K562 (cell line): Measurements from ENCODE around the gene PRKX. TPM values are rescaled to one million over a fixed set of nuclear protein-coding genes. Genes with fewer than 3 reads are reported as not detected.

Experiments used
- ZNF561 ChIP-seq: fragments of 450-650 bp; formaldehyde crosslinking; conservative IDR thresholded peaks from 2 replicates; pipeline ENCODE4 v1.4.0; 2020; ENCODE audit warnings: mild to moderate bottlenecking, moderate library complexity
- polyA plus RNA-seq, 8 experiments: library from polyadenylated mRNA; depleted of rRNA in 4 of 8; stranded (reverse) in 5 of 8; unstranded in 3 of 8; fragments of >200 nt; fragmentation: Nextera tagmentation in 2 of 8; fragmentation: Illumina TruSeq in 1 of 8; extraction: Ambion mirVana in 2 of 8; extraction: Trizol in 1 of 8; gene quantifications; 2 replicates each; pipeline versions ENCODE4 v1.2.1 to v1.2.3, GENCODE V29; 2011 to 2014; ENCODE audit warnings: inconsistent platforms in 1 of 8, missing spikeins in 1 of 8
- total RNA-seq, 7 experiments: library from RNA; depleted of rRNA in 6 of 7; stranded (reverse); fragments of >200 nt in 6 of 7; fragmentation: Illumina TruSeq in 2 of 7; extraction: Trizol in 2 of 7; gene quantifications; 2 replicates each; pipeline versions ENCODE4 v1.2.1 to v1.2.3, GENCODE V29; 2011 to 2021; ENCODE audit warnings: low replicate concordance in 1 of 7
- TF ChIP-seq, protein P1 (sequence below): fragments of 200-600 bp; sonication (generic); IDR thresholded peaks from one replicate; pipeline ENCODE4 v1.6.1; 2012; ENCODE audit warnings: mild to moderate bottlenecking, low read depth, low read length, inconsistent platforms

Gene PRKX
- total and polyA plus RNA-seq, 9 of the 15 experiments (the other 6 are each of a cell fraction or from before 2014, with no cell fraction given): 3.3 to 29.4 (median 23.7) TPM

GRCh38 chrX:3577551-3577950 lies 135.9 kb downstream of the PRKX start (continued):
- TF ChIP-seq, protein P1, sequence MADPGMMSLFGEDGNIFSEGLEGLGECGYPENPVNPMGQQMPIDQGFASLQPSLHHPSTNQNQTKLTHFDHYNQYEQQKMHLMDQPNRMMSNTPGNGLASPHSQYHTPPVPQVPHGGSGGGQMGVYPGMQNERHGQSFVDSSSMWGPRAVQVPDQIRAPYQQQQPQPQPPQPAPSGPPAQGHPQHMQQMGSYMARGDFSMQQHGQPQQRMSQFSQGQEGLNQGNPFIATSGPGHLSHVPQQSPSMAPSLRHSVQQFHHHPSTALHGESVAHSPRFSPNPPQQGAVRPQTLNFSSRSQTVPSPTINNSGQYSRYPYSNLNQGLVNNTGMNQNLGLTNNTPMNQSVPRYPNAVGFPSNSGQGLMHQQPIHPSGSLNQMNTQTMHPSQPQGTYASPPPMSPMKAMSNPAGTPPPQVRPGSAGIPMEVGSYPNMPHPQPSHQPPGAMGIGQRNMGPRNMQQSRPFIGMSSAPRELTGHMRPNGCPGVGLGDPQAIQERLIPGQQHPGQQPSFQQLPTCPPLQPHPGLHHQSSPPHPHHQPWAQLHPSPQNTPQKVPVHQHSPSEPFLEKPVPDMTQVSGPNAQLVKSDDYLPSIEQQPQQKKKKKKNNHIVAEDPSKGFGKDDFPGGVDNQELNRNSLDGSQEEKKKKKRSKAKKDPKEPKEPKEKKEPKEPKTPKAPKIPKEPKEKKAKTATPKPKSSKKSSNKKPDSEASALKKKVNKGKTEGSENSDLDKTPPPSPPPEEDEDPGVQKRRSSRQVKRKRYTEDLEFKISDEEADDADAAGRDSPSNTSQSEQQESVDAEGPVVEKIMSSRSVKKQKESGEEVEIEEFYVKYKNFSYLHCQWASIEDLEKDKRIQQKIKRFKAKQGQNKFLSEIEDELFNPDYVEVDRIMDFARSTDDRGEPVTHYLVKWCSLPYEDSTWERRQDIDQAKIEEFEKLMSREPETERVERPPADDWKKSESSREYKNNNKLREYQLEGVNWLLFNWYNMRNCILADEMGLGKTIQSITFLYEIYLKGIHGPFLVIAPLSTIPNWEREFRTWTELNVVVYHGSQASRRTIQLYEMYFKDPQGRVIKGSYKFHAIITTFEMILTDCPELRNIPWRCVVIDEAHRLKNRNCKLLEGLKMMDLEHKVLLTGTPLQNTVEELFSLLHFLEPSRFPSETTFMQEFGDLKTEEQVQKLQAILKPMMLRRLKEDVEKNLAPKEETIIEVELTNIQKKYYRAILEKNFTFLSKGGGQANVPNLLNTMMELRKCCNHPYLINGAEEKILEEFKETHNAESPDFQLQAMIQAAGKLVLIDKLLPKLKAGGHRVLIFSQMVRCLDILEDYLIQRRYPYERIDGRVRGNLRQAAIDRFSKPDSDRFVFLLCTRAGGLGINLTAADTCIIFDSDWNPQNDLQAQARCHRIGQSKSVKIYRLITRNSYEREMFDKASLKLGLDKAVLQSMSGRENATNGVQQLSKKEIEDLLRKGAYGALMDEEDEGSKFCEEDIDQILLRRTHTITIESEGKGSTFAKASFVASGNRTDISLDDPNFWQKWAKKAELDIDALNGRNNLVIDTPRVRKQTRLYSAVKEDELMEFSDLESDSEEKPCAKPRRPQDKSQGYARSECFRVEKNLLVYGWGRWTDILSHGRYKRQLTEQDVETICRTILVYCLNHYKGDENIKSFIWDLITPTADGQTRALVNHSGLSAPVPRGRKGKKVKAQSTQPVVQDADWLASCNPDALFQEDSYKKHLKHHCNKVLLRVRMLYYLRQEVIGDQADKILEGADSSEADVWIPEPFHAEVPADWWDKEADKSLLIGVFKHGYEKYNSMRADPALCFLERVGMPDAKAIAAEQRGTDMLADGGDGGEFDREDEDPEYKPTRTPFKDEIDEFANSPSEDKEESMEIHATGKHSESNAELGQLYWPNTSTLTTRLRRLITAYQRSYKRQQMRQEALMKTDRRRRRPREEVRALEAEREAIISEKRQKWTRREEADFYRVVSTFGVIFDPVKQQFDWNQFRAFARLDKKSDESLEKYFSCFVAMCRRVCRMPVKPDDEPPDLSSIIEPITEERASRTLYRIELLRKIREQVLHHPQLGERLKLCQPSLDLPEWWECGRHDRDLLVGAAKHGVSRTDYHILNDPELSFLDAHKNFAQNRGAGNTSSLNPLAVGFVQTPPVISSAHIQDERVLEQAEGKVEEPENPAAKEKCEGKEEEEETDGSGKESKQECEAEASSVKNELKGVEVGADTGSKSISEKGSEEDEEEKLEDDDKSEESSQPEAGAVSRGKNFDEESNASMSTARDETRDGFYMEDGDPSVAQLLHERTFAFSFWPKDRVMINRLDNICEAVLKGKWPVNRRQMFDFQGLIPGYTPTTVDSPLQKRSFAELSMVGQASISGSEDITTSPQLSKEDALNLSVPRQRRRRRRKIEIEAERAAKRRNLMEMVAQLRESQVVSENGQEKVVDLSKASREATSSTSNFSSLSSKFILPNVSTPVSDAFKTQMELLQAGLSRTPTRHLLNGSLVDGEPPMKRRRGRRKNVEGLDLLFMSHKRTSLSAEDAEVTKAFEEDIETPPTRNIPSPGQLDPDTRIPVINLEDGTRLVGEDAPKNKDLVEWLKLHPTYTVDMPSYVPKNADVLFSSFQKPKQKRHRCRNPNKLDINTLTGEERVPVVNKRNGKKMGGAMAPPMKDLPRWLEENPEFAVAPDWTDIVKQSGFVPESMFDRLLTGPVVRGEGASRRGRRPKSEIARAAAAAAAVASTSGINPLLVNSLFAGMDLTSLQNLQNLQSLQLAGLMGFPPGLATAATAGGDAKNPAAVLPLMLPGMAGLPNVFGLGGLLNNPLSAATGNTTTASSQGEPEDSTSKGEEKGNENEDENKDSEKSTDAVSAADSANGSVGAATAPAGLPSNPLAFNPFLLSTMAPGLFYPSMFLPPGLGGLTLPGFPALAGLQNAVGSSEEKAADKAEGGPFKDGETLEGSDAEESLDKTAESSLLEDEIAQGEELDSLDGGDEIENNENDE: no peak
- no peak for TF ChIP-seq ZNF561 (CRISPR knock-in tag)
- TF ChIP-seq, all 486 proteins: peak for 0
